K562 (cell line): Measurements from ENCODE around the gene SLC25A42. TPM values are rescaled to one million over a fixed set of nuclear protein-coding genes. Genes with fewer than 3 reads are reported as not detected.

Experiments used
- CBX8 ChIP-seq: fragments of 200-600 bp; sonication (generic); IDR thresholded peaks from 2 replicates; pipeline ENCODE4 v1.6.1; 2012; ENCODE audit warnings: borderline replicate concordance, mixed run types, low read depth, mild to moderate bottlenecking, moderate library complexity, mixed read lengths, low read length, control low read depth, inconsistent platforms; ENCODE audit not compliant: poor library complexity, severe bottlenecking; ENCODE audit errors: extremely low read depth
- DPF2 ChIP-seq: fragments of 450-650 bp; IDR thresholded peaks from 2 replicates; pipeline ENCODE4 v1.6.1; 2016
- ILF3 ChIP-seq: fragments of 450-650 bp; IDR thresholded peaks from 2 replicates; pipeline ENCODE4 v1.6.1; 2018; ENCODE audit warnings: antibody characterized with exemption, mild to moderate bottlenecking, moderate library complexity, borderline replicate concordance
- KLF13 ChIP-seq: fragments of 450-650 bp; IDR thresholded peaks from 2 replicates; pipeline ENCODE4 v1.6.1; 2016; ENCODE audit warnings: missing genetic modification characterization, low read depth, mild to moderate bottlenecking, missing compliant biosample characterization, moderate library complexity, borderline replicate concordance
- LEF1 ChIP-seq: fragments of 450-650 bp; IDR thresholded peaks from 2 replicates; pipeline ENCODE4 v1.6.1; 2016; ENCODE audit warnings: mild to moderate bottlenecking
- MAFF ChIP-seq: IDR thresholded peaks from 2 replicates; pipeline ENCODE4 v1.6.1; 2012; ENCODE audit warnings: low read length, improper control_type of control experiment
- MAZ ChIP-seq, 2 experiments: fragments of 450-650 bp in 1 of 2; sonication (generic) in 1 of 2; formaldehyde crosslinking; IDR thresholded peaks in 1 of 2; conservative IDR thresholded peaks in 1 of 2; 2 replicates each; pipeline versions ENCODE4 v1.4.0 to v1.5.0; 2020; ENCODE audit warnings: mild to moderate bottlenecking in 1 of 2, missing genetic modification reagents in 1 of 2
- NR2C2 ChIP-seq, 2 experiments: fragments of 200-800 bp in 1 of 2; sonication (Bioruptor generic) in 1 of 2; sonication (generic) in 1 of 2; formaldehyde crosslinking in 1 of 2; IDR thresholded peaks; 2 replicates each; pipeline versions ENCODE4 v1.6.1 to v1.8.0; 2016 to 2022; ENCODE audit warnings: mild to moderate bottlenecking in 1 of 2, missing compliant biosample characterization in 1 of 2, missing genetic modification characterization in 1 of 2, missing genetic modification reagents in 1 of 2
- PPARD ChIP-seq: fragments of 250-450 bp; sonication (Bioruptor Pico); IDR thresholded peaks from 2 replicates; pipeline ENCODE4 v1.8.0; 2022; ENCODE audit warnings: inconsistent platforms, mild to moderate bottlenecking, moderate library complexity
- SMARCA5 ChIP-seq: fragments of 450-650 bp; IDR thresholded peaks from 2 replicates; pipeline ENCODE4 v1.6.1; 2016
- TGIF2 ChIP-seq: sonication (generic); formaldehyde crosslinking; IDR thresholded peaks from 2 replicates; pipeline ENCODE4 v1.8.1; 2022; ENCODE audit warnings: mild to moderate bottlenecking, missing genetic modification reagents, moderate library complexity
- TSC22D4 ChIP-seq: fragments of 450-650 bp; IDR thresholded peaks from 2 replicates; pipeline ENCODE4 v1.6.1; 2016; ENCODE audit warnings: missing genetic modification characterization, missing biosample characterization, control low read depth
- ZKSCAN3 ChIP-seq: fragments of 250-450 bp; sonication (Bioruptor Pico); IDR thresholded peaks from 2 replicates; pipeline ENCODE4 v1.4.0; 2020
- ZNF696 ChIP-seq: fragments of 250-450 bp; sonication (Bioruptor Pico); conservative IDR thresholded peaks from 2 replicates; pipeline ENCODE4 v1.4.0; 2020; ENCODE audit warnings: mild to moderate bottlenecking, moderate library complexity
- polyA plus RNA-seq, 8 experiments: library from polyadenylated mRNA; depleted of rRNA in 4 of 8; stranded (reverse) in 5 of 8; unstranded in 3 of 8; fragments of >200 nt; fragmentation: Nextera tagmentation in 2 of 8; fragmentation: Illumina TruSeq in 1 of 8; extraction: Ambion mirVana in 2 of 8; extraction: Trizol in 1 of 8; gene quantifications; 2 replicates each; pipeline versions ENCODE4 v1.2.1 to v1.2.3, GENCODE V29; 2011 to 2014; ENCODE audit warnings: inconsistent platforms in 1 of 8, missing spikeins in 1 of 8
- total RNA-seq, 7 experiments: library from RNA; depleted of rRNA in 6 of 7; stranded (reverse); fragments of >200 nt in 6 of 7; fragmentation: Illumina TruSeq in 2 of 7; extraction: Trizol in 2 of 7; gene quantifications; 2 replicates each; pipeline versions ENCODE4 v1.2.1 to v1.2.3, GENCODE V29; 2011 to 2021; ENCODE audit warnings: low replicate concordance in 1 of 7
- TF ChIP-seq, protein P1 (sequence below): fragments of 200-600 bp; sonication (generic); IDR thresholded peaks from one replicate; pipeline ENCODE4 v1.6.1; 2012; ENCODE audit warnings: mild to moderate bottlenecking, low read depth, low read length, inconsistent platforms

The SLC25A42 gene
- total and polyA plus RNA-seq, 9 of the 15 experiments (the other 6 are each of a cell fraction or from before 2014, with no cell fraction given): 0.59 to 32.2 (median 14.1) TPM

DNA sequence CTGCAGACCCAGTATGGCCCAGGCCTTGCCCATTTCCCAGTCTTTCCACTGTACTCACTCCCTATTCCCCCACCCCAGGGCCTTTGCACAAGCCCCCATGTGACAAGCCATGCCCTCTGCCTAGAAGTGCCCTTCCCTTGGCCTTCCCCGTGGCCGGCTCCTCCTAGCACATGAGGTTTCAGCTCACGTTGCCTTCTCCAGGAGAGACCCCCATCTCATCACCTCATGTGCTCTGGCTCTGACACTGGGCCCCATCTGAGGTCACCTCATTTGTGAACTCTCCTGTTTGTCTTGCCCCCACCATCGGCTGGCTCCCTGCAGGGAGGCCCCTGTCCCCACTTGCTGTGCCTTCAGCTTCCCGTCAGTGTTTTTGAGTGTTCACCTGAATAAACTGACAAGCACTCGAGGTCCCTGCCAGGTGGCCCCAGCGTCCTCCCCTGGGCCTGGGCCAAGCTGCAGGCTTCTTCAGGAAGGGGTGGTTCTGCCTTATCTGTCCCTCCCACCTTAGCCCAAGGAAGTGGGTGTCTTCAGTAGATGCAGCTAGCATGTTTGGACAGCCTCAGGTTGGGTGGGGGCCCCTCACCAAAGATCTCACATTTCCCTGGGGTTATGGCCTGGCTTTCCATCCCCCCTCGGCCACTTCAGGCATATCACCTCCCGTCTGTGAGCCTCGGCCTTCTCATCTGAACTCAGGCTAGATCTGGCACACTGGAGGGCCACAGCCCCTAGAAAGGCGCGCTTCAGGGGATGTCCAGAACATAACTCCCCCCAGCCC lies 3.8 kb upstream of the SLC25A42 start (continued):
- TF ChIP-seq, protein P1, sequence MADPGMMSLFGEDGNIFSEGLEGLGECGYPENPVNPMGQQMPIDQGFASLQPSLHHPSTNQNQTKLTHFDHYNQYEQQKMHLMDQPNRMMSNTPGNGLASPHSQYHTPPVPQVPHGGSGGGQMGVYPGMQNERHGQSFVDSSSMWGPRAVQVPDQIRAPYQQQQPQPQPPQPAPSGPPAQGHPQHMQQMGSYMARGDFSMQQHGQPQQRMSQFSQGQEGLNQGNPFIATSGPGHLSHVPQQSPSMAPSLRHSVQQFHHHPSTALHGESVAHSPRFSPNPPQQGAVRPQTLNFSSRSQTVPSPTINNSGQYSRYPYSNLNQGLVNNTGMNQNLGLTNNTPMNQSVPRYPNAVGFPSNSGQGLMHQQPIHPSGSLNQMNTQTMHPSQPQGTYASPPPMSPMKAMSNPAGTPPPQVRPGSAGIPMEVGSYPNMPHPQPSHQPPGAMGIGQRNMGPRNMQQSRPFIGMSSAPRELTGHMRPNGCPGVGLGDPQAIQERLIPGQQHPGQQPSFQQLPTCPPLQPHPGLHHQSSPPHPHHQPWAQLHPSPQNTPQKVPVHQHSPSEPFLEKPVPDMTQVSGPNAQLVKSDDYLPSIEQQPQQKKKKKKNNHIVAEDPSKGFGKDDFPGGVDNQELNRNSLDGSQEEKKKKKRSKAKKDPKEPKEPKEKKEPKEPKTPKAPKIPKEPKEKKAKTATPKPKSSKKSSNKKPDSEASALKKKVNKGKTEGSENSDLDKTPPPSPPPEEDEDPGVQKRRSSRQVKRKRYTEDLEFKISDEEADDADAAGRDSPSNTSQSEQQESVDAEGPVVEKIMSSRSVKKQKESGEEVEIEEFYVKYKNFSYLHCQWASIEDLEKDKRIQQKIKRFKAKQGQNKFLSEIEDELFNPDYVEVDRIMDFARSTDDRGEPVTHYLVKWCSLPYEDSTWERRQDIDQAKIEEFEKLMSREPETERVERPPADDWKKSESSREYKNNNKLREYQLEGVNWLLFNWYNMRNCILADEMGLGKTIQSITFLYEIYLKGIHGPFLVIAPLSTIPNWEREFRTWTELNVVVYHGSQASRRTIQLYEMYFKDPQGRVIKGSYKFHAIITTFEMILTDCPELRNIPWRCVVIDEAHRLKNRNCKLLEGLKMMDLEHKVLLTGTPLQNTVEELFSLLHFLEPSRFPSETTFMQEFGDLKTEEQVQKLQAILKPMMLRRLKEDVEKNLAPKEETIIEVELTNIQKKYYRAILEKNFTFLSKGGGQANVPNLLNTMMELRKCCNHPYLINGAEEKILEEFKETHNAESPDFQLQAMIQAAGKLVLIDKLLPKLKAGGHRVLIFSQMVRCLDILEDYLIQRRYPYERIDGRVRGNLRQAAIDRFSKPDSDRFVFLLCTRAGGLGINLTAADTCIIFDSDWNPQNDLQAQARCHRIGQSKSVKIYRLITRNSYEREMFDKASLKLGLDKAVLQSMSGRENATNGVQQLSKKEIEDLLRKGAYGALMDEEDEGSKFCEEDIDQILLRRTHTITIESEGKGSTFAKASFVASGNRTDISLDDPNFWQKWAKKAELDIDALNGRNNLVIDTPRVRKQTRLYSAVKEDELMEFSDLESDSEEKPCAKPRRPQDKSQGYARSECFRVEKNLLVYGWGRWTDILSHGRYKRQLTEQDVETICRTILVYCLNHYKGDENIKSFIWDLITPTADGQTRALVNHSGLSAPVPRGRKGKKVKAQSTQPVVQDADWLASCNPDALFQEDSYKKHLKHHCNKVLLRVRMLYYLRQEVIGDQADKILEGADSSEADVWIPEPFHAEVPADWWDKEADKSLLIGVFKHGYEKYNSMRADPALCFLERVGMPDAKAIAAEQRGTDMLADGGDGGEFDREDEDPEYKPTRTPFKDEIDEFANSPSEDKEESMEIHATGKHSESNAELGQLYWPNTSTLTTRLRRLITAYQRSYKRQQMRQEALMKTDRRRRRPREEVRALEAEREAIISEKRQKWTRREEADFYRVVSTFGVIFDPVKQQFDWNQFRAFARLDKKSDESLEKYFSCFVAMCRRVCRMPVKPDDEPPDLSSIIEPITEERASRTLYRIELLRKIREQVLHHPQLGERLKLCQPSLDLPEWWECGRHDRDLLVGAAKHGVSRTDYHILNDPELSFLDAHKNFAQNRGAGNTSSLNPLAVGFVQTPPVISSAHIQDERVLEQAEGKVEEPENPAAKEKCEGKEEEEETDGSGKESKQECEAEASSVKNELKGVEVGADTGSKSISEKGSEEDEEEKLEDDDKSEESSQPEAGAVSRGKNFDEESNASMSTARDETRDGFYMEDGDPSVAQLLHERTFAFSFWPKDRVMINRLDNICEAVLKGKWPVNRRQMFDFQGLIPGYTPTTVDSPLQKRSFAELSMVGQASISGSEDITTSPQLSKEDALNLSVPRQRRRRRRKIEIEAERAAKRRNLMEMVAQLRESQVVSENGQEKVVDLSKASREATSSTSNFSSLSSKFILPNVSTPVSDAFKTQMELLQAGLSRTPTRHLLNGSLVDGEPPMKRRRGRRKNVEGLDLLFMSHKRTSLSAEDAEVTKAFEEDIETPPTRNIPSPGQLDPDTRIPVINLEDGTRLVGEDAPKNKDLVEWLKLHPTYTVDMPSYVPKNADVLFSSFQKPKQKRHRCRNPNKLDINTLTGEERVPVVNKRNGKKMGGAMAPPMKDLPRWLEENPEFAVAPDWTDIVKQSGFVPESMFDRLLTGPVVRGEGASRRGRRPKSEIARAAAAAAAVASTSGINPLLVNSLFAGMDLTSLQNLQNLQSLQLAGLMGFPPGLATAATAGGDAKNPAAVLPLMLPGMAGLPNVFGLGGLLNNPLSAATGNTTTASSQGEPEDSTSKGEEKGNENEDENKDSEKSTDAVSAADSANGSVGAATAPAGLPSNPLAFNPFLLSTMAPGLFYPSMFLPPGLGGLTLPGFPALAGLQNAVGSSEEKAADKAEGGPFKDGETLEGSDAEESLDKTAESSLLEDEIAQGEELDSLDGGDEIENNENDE: no peak
- TF ChIP-seq SMARCA5: peak; percentile 96
- TF ChIP-seq LEF1: peak; percentile 98
- no peak for TF ChIP-seq ZKSCAN3 (CRISPR knock-in tag)
- peak; percentile 97 for TF ChIP-seq DPF2
- TF ChIP-seq MAZ (CRISPR knock-in tag; conservative IDR thresholded peaks at IDR 0.05 in 1 of 2, IDR thresholded peaks at IDR 0.05 in 1 of 2): peak; percentile 91 to 98
- no peak; the same call in 1 of the 2 replicates for TF ChIP-seq KLF13 (tag)
- no peak for TF ChIP-seq NR2C2 (CRISPR knock-in tag; IDR thresholded peaks at IDR 0.05)
- peak; percentile 57; the same call in 1 of the 2 replicates for TF ChIP-seq NR2C2 (tag; IDR thresholded peaks at IDR 0.05)
- TF ChIP-seq PPARD (CRISPR knock-in tag): no peak
- no peak for TF ChIP-seq TGIF2 (CRISPR knock-in tag)
- TF ChIP-seq ZNF696: no peak
- no peak for TF ChIP-seq ILF3
- TF ChIP-seq CBX8: no peak
- no peak for TF ChIP-seq MAFF
- TF ChIP-seq TSC22D4 (tag): no peak
